T-helper 1 cell treated with Interleukin-12 subunit alpha and Interleukin-12 subunit beta and Interleukin-4 antibody, amounts not matched to agents 30 μg/mL and 1 μg/mL, for 36 hours (primary cell): Measurements from ENCODE around the gene TEAD4.
A peak's percentile ranks its signal among the peaks of the same experiment; 100 is the strongest.

Experiments
- H3K27ac Mint-ChIP-seq: one replicate; pipeline ENCODE4 v1.8.0; 2021; ENCODE audit warnings: mild to moderate bottlenecking, mixed read lengths
- H3K27me3 Mint-ChIP-seq: one replicate; pipeline ENCODE4 v1.8.0; 2021; ENCODE audit warnings: low read depth, mixed read lengths
- H3K36me3 Mint-ChIP-seq: one replicate; pipeline ENCODE4 v1.8.0; 2021; ENCODE audit warnings: low read depth, mixed read lengths
- H3K4me1 Mint-ChIP-seq: one replicate; pipeline ENCODE4 v1.8.0; 2021; ENCODE audit warnings: low read depth, mixed read lengths
- H3K4me3 Mint-ChIP-seq: one replicate; pipeline ENCODE4 v1.8.0; 2021; ENCODE audit warnings: mild to moderate bottlenecking, moderate library complexity, mixed read lengths
- H3K9me3 Mint-ChIP-seq: one replicate; pipeline ENCODE4 v1.8.0; 2021; ENCODE audit warnings: mixed read lengths

The TEAD4 gene

DNA sequence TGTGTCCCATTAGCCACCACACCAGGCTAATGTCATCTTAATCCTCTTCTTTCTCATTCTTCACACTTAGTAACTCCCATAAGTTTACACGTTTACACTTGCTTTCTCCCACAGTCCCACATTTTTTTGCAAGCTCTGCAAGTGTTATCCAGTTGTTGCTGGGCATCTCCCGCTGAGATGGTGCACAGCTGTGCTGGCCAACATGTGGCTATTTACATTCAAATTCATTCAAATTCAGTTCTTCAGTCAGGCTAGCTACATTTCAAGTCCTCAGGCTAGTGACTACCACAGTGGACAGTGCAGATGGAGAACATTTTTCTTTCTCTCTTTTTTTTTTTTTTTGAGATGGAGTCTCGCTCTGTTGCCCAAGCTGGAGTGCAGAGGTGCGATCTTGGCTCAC, 9.8 kb upstream of the TEAD4 start:
- peaks cover 5% of the 10 kb centered on the region for H3K27me3 Mint-ChIP-seq
- no peak overlapping the region for H3K27ac Mint-ChIP-seq
- no peaks in the 10 kb centered on the region for H3K9me3 Mint-ChIP-seq
- H3K4me3 Mint-ChIP-seq: no peak overlapping the region
- H3K36me3 Mint-ChIP-seq: no peaks in the 10 kb centered on the region
- H3K4me1 Mint-ChIP-seq: peaks cover 3% of the 10 kb centered on the region

DNA sequence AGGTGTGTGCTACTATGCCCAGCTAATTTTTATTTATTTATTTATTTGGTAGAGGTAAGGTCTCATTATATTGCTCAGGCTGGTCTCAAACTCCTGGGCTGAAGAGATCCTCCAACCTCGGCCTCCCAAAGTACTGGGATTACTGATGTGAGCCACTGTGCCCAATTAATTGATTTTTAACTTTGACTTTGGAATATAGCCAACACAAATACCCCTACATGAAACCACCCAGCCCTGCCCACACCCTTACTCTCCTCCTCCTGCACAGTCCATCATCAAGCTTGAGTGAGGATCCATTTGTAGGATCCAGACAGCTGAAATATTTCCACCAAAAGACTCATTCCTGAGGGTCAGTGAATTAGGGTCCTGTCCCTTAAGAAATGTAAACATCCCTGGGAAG, 3.3 kb upstream of the TEAD4 start:
- peaks cover 14% of the 10 kb centered on the region for H3K4me1 Mint-ChIP-seq
- H3K4me3 Mint-ChIP-seq: no peak overlapping the region
- no peak overlapping the region for H3K27ac Mint-ChIP-seq
- peaks cover 3% of the 10 kb centered on the region for H3K36me3 Mint-ChIP-seq
- peaks cover 37% of the 10 kb centered on the region for H3K27me3 Mint-ChIP-seq
- no peaks in the 10 kb centered on the region for H3K9me3 Mint-ChIP-seq

DNA sequence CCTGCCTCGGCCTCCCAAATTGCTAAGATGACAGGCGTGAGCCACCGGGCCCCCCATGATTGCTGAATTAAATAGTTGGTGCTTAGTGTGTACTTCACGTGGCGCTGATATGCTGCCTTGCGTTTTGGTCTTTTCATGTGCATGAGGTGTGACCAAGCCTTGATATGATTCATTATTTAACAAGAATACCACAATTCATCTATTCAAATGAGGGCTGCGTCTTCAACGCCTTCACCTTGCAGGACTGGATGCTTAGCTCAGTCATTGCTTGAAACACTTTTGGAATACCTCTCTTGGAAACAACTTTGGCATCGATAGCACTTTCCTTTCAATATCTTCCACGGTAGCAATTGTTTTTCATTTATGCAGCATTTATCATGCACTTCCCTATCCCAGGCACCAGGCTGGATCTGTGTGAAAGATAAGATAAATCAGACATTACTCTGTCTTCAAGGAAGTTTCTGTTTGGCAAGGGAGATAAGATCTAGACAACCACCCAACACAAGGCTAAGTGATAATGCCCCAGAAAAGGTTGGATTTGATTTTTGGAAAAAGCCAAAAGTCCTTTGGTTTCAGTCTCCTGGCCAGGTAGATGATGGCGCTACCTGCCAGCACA, 1.3 kb upstream of the TEAD4 start:
- peak overlapping the region; percentile 85 for H3K4me3 Mint-ChIP-seq
- no peak overlapping the region for H3K27ac Mint-ChIP-seq
- no peaks in the 10 kb centered on the region for H3K9me3 Mint-ChIP-seq
- peaks cover 3% of the 10 kb centered on the region for H3K36me3 Mint-ChIP-seq
- H3K4me1 Mint-ChIP-seq: peaks cover 14% of the 10 kb centered on the region
- H3K27me3 Mint-ChIP-seq: peaks cover 50% of the 10 kb centered on the region

DNA sequence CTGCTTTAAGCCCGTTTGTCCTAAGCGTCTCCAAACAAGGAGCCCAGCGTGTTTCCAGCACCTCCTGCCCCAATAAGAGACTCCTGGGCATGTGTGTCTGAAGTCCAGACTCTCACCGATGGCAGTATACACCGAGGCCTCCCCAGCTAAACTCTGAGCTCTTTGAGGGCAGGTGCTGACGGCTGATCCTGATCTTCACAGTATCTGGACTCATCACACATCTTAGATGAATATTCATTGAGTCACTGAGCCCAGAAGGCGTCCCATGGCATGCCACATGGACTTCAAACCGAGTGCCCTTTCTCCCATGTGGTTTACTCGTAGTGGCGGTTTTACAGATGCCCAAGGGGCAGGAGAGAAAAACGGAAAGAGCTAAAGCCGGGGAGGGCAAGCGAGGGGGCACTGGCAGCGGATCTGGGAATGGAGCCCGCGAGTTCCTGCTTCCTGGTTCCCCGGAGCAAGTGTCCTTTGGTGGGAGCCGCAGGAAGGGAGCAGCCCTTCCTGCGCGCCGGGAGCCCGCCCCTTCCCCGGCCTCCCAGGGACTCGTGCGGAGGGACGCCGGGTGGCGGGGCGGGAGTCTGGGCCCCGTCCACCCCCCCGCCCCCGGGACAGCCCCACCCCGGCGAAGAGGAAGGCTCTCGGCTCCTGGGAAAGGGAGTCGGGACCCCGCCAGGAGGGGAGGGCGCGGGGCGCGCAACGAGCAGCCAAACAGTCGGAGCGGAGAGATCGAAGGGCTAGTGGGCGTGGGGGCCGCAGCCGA, 585 bp upstream of the TEAD4 start:
- H3K9me3 Mint-ChIP-seq: no peaks in the 10 kb centered on the region
- no peak overlapping the region for H3K27ac Mint-ChIP-seq
- H3K4me1 Mint-ChIP-seq: peaks cover 14% of the 10 kb centered on the region
- peaks cover 57% of the 10 kb centered on the region for H3K27me3 Mint-ChIP-seq
- peaks cover 3% of the 10 kb centered on the region for H3K36me3 Mint-ChIP-seq
- H3K4me3 Mint-ChIP-seq: peak overlapping the region; percentile 85

DNA sequence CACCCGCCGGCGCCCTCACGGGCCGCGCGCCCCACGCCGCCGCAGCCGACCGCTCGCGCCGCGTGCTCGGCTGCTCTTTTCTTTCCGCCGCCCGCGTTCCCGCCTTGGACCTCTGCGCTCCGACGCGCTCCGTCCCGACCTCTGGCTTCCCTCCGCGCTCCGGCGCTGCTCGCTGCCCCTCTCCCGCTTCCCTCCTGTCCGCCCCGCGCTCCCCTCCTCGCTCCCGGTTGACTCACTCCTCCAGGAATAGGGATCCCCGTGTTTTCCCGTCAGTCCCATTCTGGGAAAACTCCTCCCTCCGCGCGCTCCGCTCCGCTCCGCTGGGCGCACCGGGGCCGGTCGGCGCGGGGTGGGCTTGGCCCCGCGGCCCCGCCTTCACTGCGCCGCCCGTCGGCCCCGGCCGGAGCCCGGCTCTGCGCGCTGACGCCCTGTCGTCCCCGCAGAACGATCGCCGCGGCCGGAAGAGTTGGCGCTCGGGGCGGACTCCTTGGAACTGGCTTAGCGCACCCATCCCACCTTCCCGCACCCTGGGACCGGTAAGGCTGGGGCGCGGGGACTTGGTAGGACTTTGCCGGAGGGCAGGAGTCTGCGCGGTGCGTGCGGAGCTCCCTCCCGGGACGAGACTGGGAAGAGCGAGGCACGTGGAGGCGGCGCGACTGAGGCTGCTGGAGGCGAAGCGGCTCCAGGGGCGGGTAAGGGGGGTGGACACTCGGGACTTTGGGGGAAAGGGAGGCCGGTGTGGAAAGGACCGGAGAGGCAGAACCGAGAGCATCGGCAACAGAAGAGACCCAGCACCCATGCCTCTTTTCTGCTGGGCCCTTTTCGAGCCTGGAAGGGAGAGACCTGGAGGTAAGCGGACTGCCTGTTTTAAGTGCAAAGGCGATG, 550 bp downstream of the TEAD4 start:
- no peaks in the 10 kb centered on the region for H3K9me3 Mint-ChIP-seq

DNA sequence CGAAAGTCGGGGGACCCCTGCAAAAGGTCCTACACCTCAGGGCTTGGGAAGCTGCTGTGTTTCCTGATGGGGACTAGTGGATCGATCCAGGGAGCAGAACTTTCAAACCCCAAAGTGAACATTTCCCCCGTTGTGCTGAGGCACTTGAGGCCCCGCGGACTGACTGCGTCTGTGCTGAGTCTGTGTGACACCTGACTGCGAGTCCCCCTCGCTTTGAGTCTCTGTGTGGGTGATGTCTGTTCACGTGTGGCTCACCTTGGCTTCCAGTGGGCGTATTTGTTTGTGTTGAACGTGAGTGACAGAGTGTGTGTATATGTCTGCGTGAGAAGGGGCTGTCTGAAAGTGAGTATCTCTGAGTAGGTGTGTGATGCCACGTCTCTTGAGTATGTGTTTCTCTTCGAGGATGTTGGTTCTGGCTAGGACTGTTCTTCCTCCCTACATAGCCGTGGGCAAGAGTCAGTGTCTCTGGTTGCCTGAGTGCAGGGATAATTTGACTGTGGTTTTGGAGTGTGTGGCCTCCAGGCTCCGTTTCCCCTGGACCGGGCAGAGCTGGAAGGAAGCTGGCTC, 1.3 kb downstream of the TEAD4 start:
- peak overlapping the region; percentile 71 for H3K4me3 Mint-ChIP-seq
- H3K27ac Mint-ChIP-seq: no peak overlapping the region
- H3K9me3 Mint-ChIP-seq: no peaks in the 10 kb centered on the region
- H3K4me1 Mint-ChIP-seq: peaks cover 14% of the 10 kb centered on the region
- H3K27me3 Mint-ChIP-seq: peaks cover 58% of the 10 kb centered on the region
- H3K36me3 Mint-ChIP-seq: peaks cover 3% of the 10 kb centered on the region

More for the DNA sequence above, 550 bp downstream of the TEAD4 start:
- H3K4me3 Mint-ChIP-seq: peak overlapping the region; percentile 71
- H3K4me1 Mint-ChIP-seq: peaks cover 14% of the 10 kb centered on the region
- peaks cover 3% of the 10 kb centered on the region for H3K36me3 Mint-ChIP-seq
- peaks cover 58% of the 10 kb centered on the region for H3K27me3 Mint-ChIP-seq
- no peak overlapping the region for H3K27ac Mint-ChIP-seq

DNA sequence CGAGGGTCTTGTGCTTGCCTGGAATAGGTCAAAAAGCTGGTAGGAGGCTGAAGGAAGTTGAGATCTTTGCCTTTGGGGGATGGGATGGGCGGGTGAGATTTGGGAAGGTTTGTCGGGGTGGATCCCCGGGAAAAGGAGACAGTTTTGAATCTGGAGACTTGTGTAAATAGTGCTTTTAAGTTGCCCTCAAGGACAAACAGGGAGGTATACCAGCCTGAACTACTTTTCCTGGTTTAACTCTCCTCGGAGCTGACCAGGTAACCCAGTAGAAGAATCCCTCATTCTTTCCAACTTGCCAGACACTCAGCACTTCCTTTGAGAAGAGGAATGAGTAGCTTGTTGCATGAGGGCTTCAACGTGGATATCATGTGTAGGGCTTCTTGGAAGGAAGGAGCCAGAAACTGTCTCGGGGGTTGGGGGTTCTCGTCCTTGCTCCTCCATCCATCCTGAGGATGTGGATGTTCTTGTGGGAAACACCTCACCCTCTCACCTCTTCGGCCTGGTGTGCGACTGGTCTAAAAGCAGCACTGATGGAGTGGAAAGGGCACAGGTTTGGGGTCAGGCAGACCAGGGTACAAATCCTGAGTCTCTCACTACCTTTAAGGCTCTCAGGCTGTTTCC, 1.9 kb downstream of the TEAD4 start:
- Mint-ChIP-seq H3K4me3 (peak overlapping the region; percentile 71), H3K36me3 (peaks cover 3% of the 10 kb centered on the region), H3K27me3 (peaks cover 59% of the 10 kb centered on the region), H3K9me3 (no peaks in the 10 kb centered on the region), H3K4me1 (peaks cover 14% of the 10 kb centered on the region), H3K27ac (no peak overlapping the region)

DNA sequence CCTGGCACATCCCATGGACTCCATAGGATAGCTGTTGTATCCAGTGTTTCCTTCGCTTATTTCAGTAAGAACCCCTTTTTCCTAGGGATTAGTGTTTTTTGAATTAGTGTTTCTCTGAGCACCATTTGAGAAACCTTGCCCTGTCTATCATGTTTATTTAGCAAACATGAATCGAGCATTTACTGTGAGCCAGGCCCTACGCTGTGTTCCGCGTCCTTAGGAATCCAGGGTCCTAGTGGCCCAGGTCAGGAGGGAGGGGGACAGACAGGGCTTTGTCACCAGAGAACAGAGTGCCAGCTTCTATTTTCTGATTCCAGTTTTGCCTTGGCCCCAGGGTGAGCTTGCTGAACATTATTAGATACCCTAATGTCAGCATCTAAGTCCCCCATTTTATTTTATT, 2.5 kb downstream of the TEAD4 start:
- Mint-ChIP-seq H3K4me3 (no peak overlapping the region), H3K27ac (no peak overlapping the region), H3K4me1 (peaks cover 14% of the 10 kb centered on the region), H3K27me3 (peaks cover 54% of the 10 kb centered on the region), H3K36me3 (peaks cover 3% of the 10 kb centered on the region), H3K9me3 (no peaks in the 10 kb centered on the region)

DNA sequence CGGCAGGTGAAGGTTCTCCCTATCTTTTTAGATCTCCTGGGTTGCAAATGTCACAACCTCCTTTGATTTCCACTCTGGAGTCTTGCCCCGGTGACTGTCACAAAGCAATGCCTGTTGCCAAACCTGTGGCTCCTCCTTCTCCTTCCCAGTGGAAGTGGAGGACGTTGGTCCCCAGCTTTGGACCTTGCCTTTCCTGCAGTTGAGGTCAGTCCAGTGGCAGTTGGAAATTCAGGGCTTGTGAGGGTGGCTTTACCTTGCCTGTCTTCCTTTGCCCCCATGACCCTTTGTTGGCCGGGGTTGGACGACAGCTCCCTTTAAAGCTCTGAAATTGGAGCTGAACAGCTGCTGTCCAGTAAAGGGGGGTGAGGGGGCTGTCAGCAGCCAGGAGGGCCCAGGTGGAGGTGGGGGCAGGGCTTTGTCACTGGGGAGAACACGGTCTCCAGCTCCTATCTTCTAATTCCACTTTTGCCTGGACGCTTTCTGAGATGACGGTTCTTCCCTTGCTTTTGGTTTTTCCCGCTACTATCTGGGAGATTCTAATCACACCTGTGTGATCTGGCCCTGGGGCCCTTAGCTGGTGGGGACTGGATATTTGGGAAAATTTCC, 4.1 kb downstream of the TEAD4 start:
- H3K9me3 Mint-ChIP-seq: no peaks in the 10 kb centered on the region
- H3K4me3 Mint-ChIP-seq: no peak overlapping the region
- H3K27me3 Mint-ChIP-seq: peaks cover 40% of the 10 kb centered on the region
- H3K27ac Mint-ChIP-seq: no peak overlapping the region
- H3K36me3 Mint-ChIP-seq: peaks cover 3% of the 10 kb centered on the region
- H3K4me1 Mint-ChIP-seq: peaks cover 10% of the 10 kb centered on the region

DNA sequence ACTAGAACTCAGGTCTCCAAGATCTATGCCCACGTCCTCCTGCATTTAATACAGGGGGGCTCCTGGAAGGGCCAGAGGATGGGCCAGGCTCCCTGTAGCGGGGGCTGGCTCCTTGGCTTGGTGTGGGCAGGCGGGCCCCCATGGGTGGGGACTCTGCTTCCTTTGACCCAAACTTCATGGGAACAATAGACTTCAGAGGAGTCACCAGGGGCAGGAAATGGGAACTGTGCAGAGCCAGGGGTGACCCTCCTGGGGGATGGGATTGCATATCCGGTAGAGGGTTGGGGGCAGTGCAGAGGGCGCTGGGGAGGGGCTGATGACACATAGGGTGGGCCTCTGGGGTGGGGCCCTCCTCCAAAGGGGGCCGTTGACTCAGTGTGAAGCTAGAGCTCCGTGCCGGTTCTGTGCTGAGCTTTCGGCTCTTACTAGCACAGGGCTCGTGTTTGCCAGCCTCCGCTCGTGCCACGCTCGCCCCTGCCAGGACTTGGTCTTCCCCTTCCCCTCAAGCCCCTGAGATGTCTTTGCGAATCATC, 4.6 kb downstream of the TEAD4 start:
- Mint-ChIP-seq H3K27ac (no peak overlapping the region), H3K27me3 (peaks cover 36% of the 10 kb centered on the region), H3K9me3 (no peaks in the 10 kb centered on the region), H3K4me3 (no peak overlapping the region), H3K4me1 (peaks cover 8% of the 10 kb centered on the region), H3K36me3 (peaks cover 3% of the 10 kb centered on the region)

DNA sequence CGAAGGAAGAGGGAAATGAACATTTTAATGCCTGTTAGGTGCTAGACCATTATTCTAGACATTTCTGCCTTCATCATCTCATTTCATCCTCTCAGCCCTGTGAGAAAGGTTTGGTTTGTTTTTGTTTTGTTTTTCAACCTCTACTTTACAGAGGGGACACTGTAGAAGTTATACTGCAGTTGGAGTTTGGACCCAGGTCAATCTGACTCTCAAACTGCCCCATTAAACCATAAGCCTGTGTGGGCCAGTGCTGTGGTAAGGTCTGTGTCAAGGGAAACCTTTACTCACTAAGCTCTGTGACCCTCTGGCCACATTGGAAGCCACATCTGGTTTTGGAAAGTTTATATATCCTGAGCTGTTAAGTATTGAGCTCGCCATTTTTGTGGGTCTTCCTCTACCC, 8.5 kb downstream of the TEAD4 start:
- Mint-ChIP-seq H3K4me1 (no peaks in the 10 kb centered on the region), H3K27me3 (peaks cover 14% of the 10 kb centered on the region), H3K9me3 (no peaks in the 10 kb centered on the region), H3K27ac (no peak overlapping the region), H3K36me3 (no peaks in the 10 kb centered on the region), H3K4me3 (no peak overlapping the region)

DNA sequence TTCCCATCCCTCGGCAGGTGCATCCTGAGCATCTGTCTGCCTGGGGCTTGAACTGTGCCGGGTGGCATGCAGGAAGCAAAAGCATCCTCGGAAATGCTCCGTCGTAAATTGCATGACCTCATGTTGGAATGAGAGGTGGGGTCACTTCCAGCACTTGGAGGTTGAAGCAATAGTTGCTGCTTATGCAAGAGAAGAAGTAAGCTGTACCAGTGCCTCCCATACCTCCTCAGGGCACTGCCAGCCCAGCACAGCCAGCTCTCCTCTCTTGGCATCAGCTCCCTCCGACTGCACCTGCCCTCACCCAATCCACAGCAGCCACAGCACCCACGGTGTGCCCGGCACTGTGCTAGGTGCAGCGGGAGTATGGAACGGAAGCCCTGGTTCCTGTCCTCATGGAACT, 11.5 kb downstream of the TEAD4 start:
- H3K27me3 Mint-ChIP-seq: peaks cover 4% of the 10 kb centered on the region
- no peaks in the 10 kb centered on the region for H3K36me3 Mint-ChIP-seq
- H3K27ac Mint-ChIP-seq: no peak overlapping the region
- no peaks in the 10 kb centered on the region for H3K4me1 Mint-ChIP-seq
- H3K4me3 Mint-ChIP-seq: no peak overlapping the region
- H3K9me3 Mint-ChIP-seq: no peaks in the 10 kb centered on the region

DNA sequence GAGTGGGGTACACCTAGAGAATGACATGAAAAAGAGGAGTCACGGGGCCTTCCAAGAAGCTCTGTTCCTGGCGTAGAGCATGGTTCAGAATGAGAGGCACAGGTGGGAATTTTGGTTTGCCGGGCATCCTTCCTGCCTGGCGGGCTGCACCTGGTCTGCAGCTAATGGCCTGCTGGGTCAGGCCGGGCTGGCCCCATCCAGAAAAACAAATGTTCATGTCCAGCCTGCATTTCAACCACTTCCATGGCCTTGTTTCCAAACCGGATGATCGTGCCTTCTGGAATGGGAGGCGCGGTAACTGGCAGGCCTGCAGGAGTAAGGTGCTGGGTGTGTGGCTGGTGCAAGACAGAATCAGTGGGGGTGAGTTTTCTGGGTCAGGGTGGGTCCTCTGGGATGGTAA, 14.4 kb downstream of the TEAD4 start:
- Mint-ChIP-seq H3K9me3 (no peaks in the 10 kb centered on the region), H3K27me3 (no peaks in the 10 kb centered on the region), H3K4me1 (no peaks in the 10 kb centered on the region), H3K36me3 (no peaks in the 10 kb centered on the region), H3K27ac (no peak overlapping the region), H3K4me3 (no peak overlapping the region)

DNA sequence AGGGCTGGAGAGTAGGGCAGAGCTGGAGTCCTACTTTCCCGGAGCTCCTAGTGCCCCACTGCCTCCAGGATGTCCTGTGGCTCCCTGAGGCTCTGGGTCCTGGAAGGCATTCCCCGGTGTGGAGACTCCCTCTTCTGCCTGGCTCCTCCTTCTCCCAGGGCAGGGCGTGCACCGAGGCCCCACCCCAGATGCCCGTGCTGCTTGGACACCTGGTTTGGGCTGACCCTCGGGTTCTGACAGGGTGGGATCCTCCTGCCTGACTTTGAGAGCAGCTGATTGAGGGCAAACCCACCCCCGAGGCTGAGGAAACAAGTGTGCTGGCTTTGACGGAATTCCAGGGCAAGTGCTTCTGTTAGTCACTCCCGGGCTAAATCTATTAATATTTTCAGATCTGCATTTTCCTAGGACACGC, 15.4 kb downstream of the TEAD4 start:
- Mint-ChIP-seq H3K36me3 (no peaks in the 10 kb centered on the region), H3K27ac (no peak overlapping the region), H3K9me3 (no peaks in the 10 kb centered on the region), H3K4me1 (no peaks in the 10 kb centered on the region), H3K27me3 (no peaks in the 10 kb centered on the region), H3K4me3 (no peak overlapping the region)
